Right lobe of liver (tissue), 6 donors: Measurements from ENCODE around the gene RBMS2. TPM values are rescaled to one million over a fixed set of nuclear protein-coding genes. Genes with fewer than 3 reads are reported as not detected.

Source experiments
- ATAC-seq, 4 donors: fragments of 200-7000 bp; cut with Tn5 transposase; one replicate each; pipeline ENCODE4 v1.9.1; 2020; ENCODE audit warnings: mild to moderate bottlenecking in 4 of 4, moderate library complexity in 4 of 4
- DNase-seq, 3 donors: peaks; one replicate each; pipeline ENCODE4 v3.0.0-alpha.2; 2020
- H3K27ac ChIP-seq, 3 donors: fragments of 200-600 bp; one replicate each; pipeline ENCODE4 v1.8.0; 2022
- H3K27me3 ChIP-seq, 2 donors: fragments of 200-600 bp; one replicate each; pipeline ENCODE4 v1.8.0; 2022
- H3K36me3 ChIP-seq, 4 donors: fragments of 200-600 bp; sonication (generic) in 1 of 4; one replicate each; pipeline versions ENCODE4 v1.5.1 to v1.8.0; 2017 to 2022; ENCODE audit warnings: control low read depth in 1 of 4
- H3K4me1 ChIP-seq, 4 donors: fragments of 200-600 bp; sonication (generic) in 1 of 4; one replicate each; pipeline versions ENCODE4 v1.5.1 to v1.8.0; 2017 to 2022; ENCODE audit warnings: control low read depth in 1 of 4
- H3K4me3 ChIP-seq, 3 donors: fragments of 200-600 bp; one replicate each; pipeline ENCODE4 v1.8.0; 2022
- H3K9me3 ChIP-seq, 4 donors: fragments of 200-600 bp; sonication (generic) in 1 of 4; one replicate each; pipeline versions ENCODE4 v1.5.1 to v1.8.0; 2017 to 2022; ENCODE audit warnings: control low read depth in 1 of 4
- POLR2A ChIP-seq: fragments of 450-650 bp; IDR thresholded peaks from one replicate; pipeline ENCODE4 v1.6.1; 2017; ENCODE audit warnings: antibody characterized with exemption, mild to moderate bottlenecking
- WGBS: methylation state at CpG from one replicate; pipeline ENCODE4 v1.1.6; 2018; ENCODE audit warnings: low coverage, low lambda C conversion rate; ENCODE audit not compliant: insufficient coverage; ENCODE audit errors: missing lambda C conversion rate; 5-methylcytosine and 5-hydroxymethylcytosine counted together
- intact Hi-C, 2 donors: fragments of 100-400 bp; cut with DNase I; formaldehyde crosslinking; loops; one replicate each; pipeline versions ENCODE4 v1.11.2 to v1.14.1; 2022
- total RNA-seq, 6 experiments: library from RNA; depleted of rRNA in 2 of 6; stranded (reverse); fragments of >200 nt in 2 of 6; fragmentation: NEBNext Ultra II Directional in 3 of 6; extraction: Animal tissue kit (Norgen Biotek cat#: 25700) in 3 of 6; gene quantifications; one replicate each; pipeline versions ENCODE4 v1.1.0 to v1.2.4, GENCODE V29; 2016 to 2023
- TF ChIP-seq, protein P1 (sequence below), 4 donors: fragments of 200-600 bp in 3 of 4; fragments of 450-650 bp in 1 of 4; IDR thresholded peaks; one replicate each; pipeline versions ENCODE4 v1.5.1 to v1.8.0; 2016 to 2022; ENCODE audit warnings: antibody characterized with exemption in 4 of 4, mild to moderate bottlenecking in 2 of 4
- donor health status: DM: no; HTN: yes; CAD: no.
- donor health status: DM: no; HTN: no; CAD: no.
- donor health status: DM: no; HTN: no; CAD: no.
- donor health status: DM: no; HTN: yes; CAD: no.
- donor health status: DM: no; HTN: yes; CAD: no.

RBMS2 gene
- total RNA-seq, 6 experiments from 2014 or later, result 3.4 to 6.4 (median 4.3) TPM

DNA sequence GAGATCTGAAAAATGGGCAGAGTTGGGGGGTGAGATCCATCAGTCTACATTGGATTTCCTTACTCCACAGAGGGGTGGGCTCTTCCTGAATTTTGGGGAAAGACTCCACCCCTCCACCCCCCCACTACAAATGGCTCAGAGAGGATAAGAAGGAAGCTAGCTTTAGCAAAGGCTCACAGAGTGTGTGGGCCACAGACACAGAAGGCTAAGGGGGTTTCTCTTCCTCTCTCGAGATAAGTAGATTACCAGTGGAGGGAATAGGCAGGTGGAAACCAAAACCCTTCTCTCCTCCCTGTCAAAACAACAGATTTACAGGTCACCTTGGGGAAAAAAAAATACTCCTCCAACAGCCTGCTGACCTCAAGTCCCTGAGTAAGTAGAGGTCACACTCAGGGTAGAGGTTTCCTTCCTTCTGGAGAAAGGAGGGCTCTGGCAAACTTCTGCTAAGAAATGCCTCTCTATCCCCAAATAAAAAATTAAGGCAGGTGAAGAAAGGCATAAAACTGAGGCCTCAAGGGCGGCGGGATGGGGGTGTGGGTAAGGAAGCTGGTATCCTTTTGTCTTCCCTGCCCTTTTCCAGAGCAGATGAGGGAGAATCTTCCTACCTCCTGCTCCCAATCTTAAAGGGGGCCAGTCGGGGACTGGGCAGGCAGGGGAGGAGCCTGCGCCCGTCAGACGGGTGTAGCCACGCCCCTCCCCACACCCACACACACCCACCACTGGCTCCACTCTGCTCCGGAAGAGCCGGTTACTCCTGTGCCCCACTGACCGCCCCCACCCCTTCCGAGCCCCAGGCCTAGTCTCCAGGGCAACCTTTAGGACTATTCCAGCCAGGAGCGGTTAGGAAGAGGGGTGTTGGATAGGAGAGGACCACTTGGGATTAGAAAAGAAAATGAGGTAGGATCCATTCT lies 110.4 kb downstream of the RBMS2 start:
- WGBS, result 4% methylated on average over 10 of the region's 13 CpGs
- Histone ChIP-seq H3K4me3 (peak overlapping the region in 1 of 3 donors; percentile 4), H3K27me3 (no peaks in the 10 kb centered on the region), H3K36me3 (peaks cover 0 to 5% (median 2%) of the 10 kb centered on the region in 4 donors), H3K27ac (peak overlapping the region; percentile 33 to 52 (median 49)), H3K4me1 (peaks cover 0 to 47% (median 12%) of the 10 kb centered on the region in 4 donors), H3K9me3 (no peaks in the 10 kb centered on the region)
- ATAC-seq (peak in 3 of 4 donors; percentile 7 to 35 (median 20)), DNase-seq (peak; percentile 74 to 78 (median 76))
- intact Hi-C loops, result no loop called here
- no peak for TF ChIP-seq POLR2A
- TF ChIP-seq, protein P1, sequence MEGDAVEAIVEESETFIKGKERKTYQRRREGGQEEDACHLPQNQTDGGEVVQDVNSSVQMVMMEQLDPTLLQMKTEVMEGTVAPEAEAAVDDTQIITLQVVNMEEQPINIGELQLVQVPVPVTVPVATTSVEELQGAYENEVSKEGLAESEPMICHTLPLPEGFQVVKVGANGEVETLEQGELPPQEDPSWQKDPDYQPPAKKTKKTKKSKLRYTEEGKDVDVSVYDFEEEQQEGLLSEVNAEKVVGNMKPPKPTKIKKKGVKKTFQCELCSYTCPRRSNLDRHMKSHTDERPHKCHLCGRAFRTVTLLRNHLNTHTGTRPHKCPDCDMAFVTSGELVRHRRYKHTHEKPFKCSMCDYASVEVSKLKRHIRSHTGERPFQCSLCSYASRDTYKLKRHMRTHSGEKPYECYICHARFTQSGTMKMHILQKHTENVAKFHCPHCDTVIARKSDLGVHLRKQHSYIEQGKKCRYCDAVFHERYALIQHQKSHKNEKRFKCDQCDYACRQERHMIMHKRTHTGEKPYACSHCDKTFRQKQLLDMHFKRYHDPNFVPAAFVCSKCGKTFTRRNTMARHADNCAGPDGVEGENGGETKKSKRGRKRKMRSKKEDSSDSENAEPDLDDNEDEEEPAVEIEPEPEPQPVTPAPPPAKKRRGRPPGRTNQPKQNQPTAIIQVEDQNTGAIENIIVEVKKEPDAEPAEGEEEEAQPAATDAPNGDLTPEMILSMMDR (IDR thresholded peaks at IDR 0.05), result no peak

GRCh38 chr12:56632701-56633467 lies 111.3 kb downstream of the RBMS2 start:
- 8% methylated on average over 2 of the region's 4 CpGs for WGBS
- ATAC-seq, result no peak
- DNase-seq, result no peak
- Histone ChIP-seq H3K4me3 (peak overlapping the region in 1 of 3 donors; percentile 4), H3K36me3 (peaks cover 0 to 6% (median 3%) of the 10 kb centered on the region in 4 donors), H3K4me1 (peaks cover 0 to 55% (median 16%) of the 10 kb centered on the region in 4 donors), H3K27ac (peak overlapping the region in 2 of 3 donors; percentile 33 to 52), H3K9me3 (no peaks in the 10 kb centered on the region), H3K27me3 (no peaks in the 10 kb centered on the region)
- TF ChIP-seq, protein P1 (IDR thresholded peaks at IDR 0.05), result no peak
- no peak for TF ChIP-seq POLR2A
- intact Hi-C loops, result no loop called here

- peaks cover 0 to 52% (median 17%) of the 10 kb centered on the region in 4 donors for H3K4me1 ChIP-seq
- DNase-seq, result no peak
- 40% methylated on average over 11 of the region's 12 CpGs for WGBS
Observed at GRCh38 chr12:56633468-56634241, 112.0 kb downstream of the RBMS2 start.

More at GRCh38 chr12:56633468-56634241, 112.0 kb downstream of the RBMS2 start:
- H3K27me3 ChIP-seq, result no peaks in the 10 kb centered on the region
- peak overlapping the region in 2 of 3 donors; percentile 90 to 92 for H3K27ac ChIP-seq
- peaks cover 0 to 14% (median 10%) of the 10 kb centered on the region in 4 donors for H3K36me3 ChIP-seq
- no peak for ATAC-seq
- peak overlapping the region; percentile 64 to 88 (median 86) for H3K4me3 ChIP-seq
- intact Hi-C loops, result no loop called here
- no peak for TF ChIP-seq POLR2A
- TF ChIP-seq, protein P1 (IDR thresholded peaks at IDR 0.05), result no peak
- H3K9me3 ChIP-seq, result no peaks in the 10 kb centered on the region
